Pons (tissue), 1 donor: ENCODE measurements around the gene SUN1.
A peak's percentile ranks its signal among the peaks of the same experiment; 100 is the strongest.

Experiments
- DNase-seq: peaks from one replicate; pipeline ENCODE4 v3.0.0-alpha.2; 2016; ENCODE audit warnings: low spot score

The SUN1 gene

DNA sequence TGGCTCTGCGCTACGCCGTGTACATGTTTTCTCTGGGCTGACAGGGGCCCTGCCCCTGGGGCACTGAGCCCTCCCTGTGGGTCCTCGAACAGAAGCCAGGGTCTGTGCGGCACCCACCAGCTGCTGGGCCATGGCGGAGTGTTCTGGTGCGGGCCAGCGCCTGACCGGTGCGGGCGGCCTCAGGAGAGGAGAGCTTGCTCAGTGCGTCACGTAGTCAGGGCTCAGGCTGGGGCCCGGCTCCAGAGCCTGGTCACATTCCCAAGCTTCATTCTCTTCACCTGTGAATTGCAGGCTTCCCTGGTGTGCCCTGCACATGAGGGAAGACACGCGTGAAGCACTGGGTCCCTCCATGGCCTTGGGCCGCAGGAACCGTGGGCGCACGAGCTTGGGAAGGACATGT, 59.5 kb downstream of the SUN1 start:
- DNase-seq: no peak

GRCh38 chr7:892648-893593, 60.6 kb downstream of the SUN1 start:
- no peak for DNase-seq

DNA sequence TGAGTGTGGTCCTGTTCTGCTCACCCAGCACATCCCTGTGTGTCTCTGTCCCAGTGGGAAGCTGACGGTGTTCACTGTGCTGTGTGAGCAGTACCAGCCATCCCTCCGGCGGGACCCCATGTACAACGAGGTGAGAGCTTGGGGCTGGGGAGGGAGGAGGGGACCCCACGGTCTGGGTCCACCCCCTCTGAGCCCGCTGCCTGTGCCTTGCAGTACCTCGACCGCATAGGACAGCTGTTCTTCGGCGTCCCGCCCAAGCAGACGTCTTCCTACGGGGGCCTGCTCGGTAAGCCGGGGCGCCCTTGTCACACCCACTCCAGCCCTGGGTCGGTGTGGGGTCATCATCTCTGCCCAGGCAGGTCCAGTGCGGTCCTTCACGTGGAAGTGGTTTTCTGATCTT, 61.4 kb downstream of the SUN1 start:
- no peak for DNase-seq

- DNase-seq: no peak
Measured at GRCh38 chr7:894164-894867, 62.0 kb downstream of the SUN1 start.

- DNase-seq: no peak
Measured at GRCh38 chr7:894927-895450, 62.7 kb downstream of the SUN1 start.

DNA sequence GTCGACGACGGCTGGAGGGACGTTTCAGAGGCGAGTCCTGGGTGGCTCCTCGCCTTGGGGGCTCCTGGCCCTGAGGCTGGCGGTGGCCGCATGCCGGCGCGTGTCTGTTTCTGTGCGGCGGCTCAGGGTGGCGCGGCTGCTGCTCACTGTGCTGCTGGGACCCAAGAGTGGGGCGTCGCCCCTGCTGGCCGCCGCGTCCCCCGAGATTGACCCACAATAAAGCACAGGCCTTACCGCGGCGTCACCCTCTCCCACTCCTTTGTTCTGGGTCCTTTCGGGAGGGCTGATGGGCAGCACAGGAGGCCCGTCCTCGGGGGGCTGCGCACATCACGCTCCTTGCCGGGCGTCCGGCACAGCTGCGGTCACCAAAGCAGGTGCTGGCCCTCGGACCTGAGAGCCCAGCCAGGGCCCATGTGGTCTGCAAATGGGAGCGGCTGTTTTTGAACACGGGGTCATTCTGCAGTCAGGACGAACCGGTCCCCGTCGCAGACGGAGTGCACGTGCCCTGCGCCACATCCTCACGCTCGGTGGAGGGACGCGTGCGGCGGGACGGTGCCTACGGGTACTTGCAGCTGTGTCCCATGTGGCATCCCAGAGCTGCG, 63.3 kb downstream of the SUN1 start:
- DNase-seq: no peak

GRCh38 chr7:896346-897075, 64.2 kb downstream of the SUN1 start:
- no peak for DNase-seq

DNA sequence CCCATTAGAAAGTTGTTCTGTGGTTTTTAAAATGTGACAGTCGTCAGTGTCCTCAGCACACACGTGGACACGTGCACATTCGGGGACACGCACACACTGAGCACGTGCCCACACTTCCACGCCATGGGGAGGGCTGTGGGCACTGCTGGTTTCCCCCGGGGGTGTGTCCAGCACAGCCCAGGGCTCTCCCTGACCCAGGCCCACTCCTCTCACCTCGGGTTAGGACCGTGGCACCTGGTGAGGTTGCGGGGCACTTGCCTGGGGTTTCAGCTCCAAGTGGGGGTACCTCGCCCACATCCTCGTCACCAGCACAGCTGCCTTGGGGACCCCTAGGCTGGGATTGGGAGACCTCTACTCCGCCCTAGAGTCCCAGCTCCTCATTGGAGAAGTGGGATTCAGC, 64.8 kb downstream of the SUN1 start:
- no peak for DNase-seq

DNA sequence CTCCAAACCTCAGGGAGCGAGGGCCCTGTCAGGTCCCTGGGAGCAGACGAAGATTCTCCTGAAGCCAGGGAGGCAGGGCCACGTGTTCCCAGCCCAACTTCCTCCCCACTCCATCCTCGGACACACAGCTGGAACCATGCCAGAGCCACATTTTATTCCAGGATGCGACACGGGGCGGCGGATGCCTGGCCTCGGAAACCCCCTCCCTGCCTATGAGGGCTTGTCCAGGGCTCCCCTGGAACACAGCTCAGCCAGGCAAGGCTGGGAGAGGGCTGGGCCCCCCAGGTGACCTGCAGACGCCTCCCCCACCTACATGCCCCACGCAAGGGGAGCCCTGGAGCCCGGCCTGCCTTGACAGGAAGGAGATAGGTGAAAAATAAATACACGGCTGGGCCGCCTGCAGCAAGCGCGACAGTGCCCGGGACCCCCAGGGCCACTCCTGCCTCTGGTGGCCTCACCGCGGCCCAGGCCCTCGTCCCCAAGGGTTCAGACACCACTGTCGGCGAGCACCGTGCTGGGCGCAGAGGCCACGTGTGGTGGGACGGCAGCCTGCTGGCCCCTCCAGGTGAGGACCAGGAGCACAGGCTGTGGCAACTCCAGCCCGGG, 65.6 kb downstream of the SUN1 start:
- no peak for DNase-seq

DNA sequence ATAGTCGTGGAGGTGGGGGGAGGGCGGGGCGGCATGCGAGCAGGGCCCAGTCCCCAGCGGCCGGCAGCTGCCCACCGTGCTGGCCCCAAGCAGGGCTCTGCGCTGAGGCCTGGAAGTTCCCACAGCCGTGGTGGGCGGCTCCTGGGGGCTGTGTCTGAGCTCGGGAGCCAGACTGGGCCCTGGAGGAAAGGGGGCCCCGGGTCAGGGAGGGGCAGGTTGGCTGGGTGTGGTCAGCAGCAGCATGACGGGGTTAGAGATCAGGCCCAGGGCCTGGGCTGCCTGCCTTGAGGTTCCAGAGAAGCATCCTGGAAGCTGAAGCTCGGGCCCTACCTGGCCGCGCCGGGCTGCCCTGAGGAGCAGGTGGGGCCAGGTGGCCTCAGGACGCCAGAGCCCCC, 66.2 kb downstream of the SUN1 start:
- DNase-seq: no peak

DNA sequence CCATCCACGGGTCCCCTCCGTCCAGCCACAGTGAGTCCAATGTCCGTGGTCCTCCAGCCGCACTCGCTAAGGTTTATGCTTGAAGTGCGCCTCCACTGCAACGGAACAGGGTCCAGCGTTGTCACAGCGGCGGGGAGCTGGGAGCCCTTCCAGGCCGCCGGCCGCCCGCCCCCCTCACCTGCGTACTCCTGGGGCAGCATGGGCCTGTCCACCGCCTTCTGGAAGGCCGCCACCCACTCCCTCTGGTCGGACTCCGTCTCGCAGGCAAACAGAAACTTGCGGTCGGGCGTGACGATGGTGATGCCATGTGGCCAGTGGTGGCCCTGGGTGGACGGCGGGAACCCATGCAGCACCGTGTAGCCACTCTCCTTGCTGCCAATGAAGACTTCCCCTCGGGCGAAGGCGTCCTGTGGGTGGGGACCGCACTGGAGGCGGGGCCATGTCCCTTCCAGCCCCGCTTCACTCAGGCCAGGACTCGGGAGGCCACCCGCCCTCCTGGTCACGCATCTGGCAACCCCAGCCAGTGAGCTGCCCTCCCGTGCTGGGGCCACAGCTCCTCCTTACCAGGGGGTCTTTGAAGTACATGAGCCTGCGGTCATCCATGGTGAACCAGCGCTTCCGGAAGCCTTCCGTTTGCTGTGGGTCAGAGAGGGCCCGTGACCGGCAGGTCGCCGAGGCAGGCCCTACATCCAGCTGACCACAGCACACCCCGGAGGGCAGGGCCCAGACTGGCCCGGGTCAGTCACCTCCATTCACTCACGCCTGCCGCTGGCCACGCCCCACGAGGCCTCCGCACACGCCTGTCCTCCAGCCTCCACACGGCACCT, 66.8 kb downstream of the SUN1 start:
- no peak for DNase-seq

- DNase-seq: no peak
Measured at GRCh38 chr7:899806-900205, 67.5 kb downstream of the SUN1 start.

DNA sequence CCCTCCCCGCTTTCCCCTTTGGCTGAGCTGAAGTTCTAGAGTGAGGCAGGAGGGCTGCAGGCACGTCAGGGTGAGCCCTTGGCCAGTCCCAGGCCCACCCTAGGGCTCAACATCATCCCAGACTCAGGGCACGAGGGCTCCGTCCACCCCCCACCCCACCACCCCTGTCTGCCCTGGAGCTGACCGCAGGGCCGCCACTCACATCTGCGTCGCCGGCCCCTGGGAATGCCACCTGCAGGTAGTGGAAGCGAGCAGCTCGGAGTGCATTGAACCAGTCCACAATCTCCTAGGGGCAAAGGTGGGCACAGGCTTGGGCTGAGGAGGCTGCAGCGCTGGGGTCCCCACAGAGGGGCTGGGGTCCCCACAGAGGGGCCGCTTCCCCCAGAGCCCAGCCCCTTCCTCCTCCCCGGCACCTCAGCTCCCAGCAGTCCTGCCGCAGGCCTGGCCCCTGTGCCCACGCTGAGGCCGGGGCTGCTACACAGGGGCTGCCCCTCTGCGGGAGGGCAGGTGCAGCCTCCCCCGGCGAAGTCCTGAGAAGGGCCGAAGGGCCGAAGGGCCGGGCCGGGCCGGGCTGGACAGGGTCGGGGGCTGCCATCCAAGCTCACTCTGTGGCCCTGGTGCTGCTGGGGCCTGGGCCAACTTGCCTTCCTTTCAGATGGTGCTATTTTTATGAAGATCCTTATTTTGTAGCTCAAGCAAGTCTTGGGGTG, 68.2 kb downstream of the SUN1 start:
- DNase-seq: no peak

DNA sequence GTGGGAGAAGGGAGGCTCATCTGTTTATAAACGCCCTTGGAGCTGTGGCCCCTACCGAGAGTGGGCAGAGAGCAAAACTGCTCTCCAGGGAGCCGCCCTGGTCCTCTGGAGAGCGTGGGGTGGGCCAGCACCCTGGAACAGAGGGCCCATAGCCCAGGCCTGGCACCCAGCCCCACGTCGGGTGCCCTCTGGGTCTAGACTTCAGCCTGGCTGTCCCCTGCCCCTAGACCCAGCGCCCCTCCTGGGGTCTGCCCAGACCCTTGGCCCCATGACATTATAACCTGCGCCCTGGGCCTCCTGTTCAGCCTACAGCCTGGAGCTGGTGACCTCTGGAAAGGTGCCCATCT, 68.7 kb downstream of the SUN1 start:
- DNase-seq: no peak

DNA sequence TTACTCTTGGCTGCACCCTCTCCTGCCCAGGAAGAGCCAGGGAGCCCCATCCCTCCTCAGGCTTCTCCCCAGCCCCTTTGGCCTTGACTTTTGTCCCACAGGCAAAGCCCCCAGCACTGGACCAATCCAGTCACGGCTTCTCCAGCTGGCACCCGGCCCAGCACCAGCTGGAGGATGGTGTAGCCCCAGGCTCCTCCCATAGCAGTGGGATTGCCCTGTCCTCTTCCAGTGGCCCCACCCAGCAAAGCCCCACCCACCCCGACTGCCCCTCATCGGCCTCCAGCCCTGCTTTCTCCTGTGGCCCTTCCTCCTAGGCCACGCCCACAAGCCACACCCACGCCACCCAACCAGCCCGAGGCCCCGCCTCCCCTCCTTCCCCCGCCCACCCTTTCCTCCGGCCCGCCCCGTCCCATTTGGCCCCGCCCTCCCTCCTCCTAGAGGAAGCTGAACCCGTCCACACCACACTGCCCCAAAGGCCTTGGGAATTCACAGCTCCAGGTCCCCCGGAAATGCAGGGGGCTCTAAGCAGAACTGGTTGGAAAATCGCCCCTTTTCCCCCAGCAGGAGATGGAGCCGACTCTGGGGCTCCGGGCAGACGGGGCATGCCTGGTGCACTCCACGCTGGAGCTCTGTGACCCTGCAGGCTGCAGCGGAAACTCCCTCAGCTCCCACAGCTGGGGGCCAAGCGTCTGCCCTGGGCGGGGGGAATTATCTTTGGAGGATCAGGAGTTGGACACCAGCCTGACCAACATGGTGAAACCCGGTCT, 69.3 kb downstream of the SUN1 start:
- peak; percentile 83 for DNase-seq

DNA sequence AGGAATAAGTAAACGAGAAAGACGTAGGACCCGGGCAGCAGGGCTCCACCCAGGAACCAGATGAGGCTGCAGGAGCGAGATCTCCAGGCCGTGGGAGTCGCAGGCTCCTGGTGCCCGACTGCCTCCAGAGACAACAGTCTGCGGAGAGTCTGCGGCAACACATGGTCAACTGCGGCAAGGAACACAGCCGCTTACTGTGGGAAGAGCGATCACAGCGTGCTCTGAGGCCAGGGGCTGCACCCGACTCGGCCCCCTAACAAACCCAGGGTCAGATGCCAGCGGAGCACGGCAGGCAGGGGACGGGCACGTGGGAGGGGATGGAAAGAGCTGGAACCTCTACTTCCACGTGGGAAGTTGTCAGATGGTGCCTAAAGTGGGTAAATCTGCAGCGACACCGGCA, 70.7 kb downstream of the SUN1 start:
- DNase-seq: no peak

DNA sequence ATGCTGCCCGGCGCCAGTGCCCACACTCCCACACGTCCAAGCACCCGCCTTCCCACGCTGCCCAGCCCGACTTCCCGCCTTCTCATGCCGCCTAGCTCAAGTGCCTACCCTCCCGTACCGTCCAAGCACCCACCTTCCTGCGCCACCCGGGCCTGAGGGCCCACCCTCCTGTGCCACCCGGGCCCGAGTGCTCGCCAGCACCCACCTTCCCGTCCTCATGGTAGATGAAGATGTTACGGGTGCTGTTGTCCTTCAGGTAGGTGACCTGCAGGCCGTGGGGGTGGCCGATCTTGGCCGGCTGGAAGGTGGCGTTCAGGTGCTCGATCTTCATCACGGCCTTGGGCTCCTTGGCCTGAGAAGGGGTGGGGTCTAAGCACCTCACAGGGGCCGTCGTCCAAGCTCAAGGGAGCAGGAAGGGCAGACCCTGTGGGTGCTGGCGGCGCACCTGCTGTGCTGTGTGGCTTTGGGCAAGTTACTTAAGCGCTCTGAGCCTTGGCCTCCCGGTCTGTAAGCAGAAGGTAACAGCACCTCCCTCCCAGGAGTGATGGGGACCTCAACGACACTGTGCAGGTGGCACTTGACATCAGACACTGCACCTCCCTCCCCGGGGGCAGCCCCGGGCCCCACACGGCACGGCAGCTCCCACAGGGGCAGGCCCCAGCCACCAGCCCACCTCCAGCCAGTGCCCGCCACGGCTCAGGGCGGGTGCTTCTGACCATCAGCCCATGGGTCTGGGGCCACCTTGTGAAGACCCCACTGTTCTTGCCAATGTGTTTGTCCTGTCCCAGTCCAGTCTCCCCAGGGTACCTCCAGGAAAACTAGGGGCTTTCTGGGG, 71.9 kb downstream of the SUN1 start:
- no peak for DNase-seq

- no peak for DNase-seq
Measured at GRCh38 chr7:904847-905246, 72.6 kb downstream of the SUN1 start.

GRCh38 chr7:906776-907157, 74.5 kb downstream of the SUN1 start:
- DNase-seq: no peak
